PFSK-1 (cell line): ENCODE results near the gene TTBK2.

Source experiments
- FOXP2 ChIP-seq: optimal IDR thresholded peaks from 2 replicates; pipeline ENCODE3; 2011; ENCODE audit warnings: borderline replicate concordance, control low read depth, inconsistent platforms; ENCODE audit not compliant: insufficient read depth; ENCODE audit errors: extremely low read length, extremely low read depth
- POLR2AphosphoS5 ChIP-seq: IDR thresholded peaks from 2 replicates; pipeline ENCODE4 v1.6.1; 2012; ENCODE audit warnings: low read depth, mild to moderate bottlenecking, control low read depth, low read length, moderate library complexity
- SIN3A ChIP-seq: IDR thresholded peaks from 2 replicates; pipeline ENCODE4 v1.6.1; 2012; ENCODE audit warnings: mild to moderate bottlenecking, low read length, moderate library complexity, borderline replicate concordance; ENCODE audit not compliant: insufficient read depth
- TAF1 ChIP-seq: IDR thresholded peaks from 2 replicates; pipeline ENCODE4 v1.6.1; 2012; ENCODE audit warnings: low read length, control low read depth, borderline replicate concordance; ENCODE audit not compliant: insufficient read depth
- TF ChIP-seq, protein P1 (sequence below), 2 experiments: IDR thresholded peaks; 2 replicates each; pipeline versions ENCODE4 v1.6.1 to v1.8.0; 2011 to 2012; ENCODE audit warnings: low read depth in 2 of 2, low read length in 2 of 2, control low read depth in 1 of 2, inconsistent platforms in 1 of 2, mild to moderate bottlenecking in 1 of 2, moderate library complexity in 1 of 2; ENCODE audit not compliant: insufficient read depth in 1 of 2

Gene TTBK2

DNA sequence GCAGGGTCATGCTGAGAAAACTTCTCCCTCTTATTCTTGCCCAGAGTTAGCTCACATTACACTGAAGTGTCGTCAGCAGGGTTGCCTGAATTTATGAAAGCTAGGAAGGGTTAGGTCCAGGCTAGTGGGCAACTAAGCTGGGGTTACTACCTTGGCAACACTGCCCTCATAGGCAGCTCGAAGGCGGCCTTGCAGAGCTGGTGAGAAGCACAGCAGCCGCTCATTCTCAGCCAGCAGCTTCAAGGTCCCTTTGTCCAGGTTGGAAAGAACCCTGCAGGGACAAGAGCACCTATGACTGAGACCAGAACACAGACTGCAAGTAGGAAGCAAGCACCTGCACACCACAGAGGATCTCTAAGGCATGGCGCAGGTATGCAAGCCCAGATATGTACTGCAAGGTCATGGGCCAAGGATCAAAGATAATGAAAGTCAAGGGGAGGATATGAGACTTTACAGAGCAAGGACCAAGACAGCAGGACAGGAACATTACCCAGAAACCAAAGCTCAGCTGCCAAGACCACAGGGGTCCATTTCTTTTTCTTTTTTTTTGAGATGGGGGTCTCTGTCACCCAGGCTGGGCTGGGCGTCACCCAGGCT lies 186.4 kb downstream of the TTBK2 start:
- TF ChIP-seq TAF1 = no peak
- TF ChIP-seq, protein P1, sequence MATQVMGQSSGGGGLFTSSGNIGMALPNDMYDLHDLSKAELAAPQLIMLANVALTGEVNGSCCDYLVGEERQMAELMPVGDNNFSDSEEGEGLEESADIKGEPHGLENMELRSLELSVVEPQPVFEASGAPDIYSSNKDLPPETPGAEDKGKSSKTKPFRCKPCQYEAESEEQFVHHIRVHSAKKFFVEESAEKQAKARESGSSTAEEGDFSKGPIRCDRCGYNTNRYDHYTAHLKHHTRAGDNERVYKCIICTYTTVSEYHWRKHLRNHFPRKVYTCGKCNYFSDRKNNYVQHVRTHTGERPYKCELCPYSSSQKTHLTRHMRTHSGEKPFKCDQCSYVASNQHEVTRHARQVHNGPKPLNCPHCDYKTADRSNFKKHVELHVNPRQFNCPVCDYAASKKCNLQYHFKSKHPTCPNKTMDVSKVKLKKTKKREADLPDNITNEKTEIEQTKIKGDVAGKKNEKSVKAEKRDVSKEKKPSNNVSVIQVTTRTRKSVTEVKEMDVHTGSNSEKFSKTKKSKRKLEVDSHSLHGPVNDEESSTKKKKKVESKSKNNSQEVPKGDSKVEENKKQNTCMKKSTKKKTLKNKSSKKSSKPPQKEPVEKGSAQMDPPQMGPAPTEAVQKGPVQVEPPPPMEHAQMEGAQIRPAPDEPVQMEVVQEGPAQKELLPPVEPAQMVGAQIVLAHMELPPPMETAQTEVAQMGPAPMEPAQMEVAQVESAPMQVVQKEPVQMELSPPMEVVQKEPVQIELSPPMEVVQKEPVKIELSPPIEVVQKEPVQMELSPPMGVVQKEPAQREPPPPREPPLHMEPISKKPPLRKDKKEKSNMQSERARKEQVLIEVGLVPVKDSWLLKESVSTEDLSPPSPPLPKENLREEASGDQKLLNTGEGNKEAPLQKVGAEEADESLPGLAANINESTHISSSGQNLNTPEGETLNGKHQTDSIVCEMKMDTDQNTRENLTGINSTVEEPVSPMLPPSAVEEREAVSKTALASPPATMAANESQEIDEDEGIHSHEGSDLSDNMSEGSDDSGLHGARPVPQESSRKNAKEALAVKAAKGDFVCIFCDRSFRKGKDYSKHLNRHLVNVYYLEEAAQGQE (IDR thresholded peaks at IDR 0.05; ENCODE audit: insufficient read depth in 1 of 2, low read depth in 2 of 2, low read length in 2 of 2) = no peak

DNA sequence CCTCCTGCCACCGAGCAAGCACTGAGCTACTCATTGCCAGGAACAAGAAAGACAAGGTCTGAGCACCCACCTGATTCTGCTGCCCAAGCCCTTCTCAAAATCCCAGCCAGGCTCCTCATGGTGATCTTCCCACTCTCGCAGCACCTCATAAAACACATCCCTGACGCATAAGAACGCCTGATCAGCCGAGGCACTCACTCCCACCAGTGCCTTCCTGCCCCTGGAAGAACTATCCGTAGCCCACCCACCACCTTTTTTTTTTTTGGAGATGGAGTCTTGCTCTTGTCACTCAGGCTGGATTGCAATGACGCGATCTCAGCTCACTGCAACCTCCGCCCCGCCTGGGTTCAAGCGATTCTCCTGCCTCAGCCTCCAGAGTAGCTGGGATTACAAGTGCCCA lies 187.6 kb downstream of the TTBK2 start:
- TF ChIP-seq TAF1 = no peak
- TF ChIP-seq, protein P1 (IDR thresholded peaks at IDR 0.05; ENCODE audit: insufficient read depth in 1 of 2, low read depth in 2 of 2, low read length in 2 of 2) = no peak
- no peak for TF ChIP-seq POLR2AphosphoS5
- no peak for TF ChIP-seq SIN3A
- TF ChIP-seq FOXP2 = no peak

DNA sequence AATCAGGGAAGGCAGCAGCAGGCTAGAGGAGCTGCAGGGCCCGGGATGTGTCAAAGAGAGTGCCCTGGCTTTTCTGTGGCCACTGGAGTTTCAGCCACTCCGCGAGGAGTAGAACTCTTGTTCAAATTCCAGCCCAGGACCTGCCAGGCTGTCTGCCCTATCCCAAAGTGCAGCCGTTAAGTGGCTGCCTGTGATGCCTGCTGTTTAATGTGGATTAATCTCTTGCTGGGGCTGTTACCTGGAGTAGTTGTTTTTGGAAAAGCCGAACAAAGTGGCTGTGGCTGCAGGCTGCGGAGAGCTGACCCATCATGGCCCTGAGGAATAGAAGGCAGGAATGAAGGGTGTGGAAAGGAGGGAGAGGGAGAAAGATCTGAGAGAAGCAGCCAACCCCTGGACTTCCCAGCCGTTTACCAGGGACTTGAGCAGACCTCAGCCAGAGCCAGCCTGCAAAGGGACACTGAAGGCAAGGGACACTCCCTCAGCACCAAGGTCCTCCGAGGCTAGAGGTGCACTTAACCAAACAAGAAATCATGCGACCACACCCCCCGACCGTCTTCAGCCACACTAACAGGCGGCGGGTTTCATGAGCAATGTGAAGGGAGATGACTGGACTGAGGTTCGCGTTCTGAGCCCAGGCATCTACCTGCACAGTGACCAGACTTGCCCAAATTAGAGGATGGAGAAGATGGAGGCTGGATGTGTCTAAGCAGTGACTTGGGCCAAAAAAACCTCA lies 188.3 kb downstream of the TTBK2 start:
- TF ChIP-seq, protein P1 (IDR thresholded peaks at IDR 0.05; ENCODE audit: insufficient read depth in 1 of 2, low read depth in 2 of 2, low read length in 2 of 2) = no peak
- no peak for TF ChIP-seq FOXP2
- TF ChIP-seq TAF1 = no peak
- TF ChIP-seq POLR2AphosphoS5 = no peak

DNA sequence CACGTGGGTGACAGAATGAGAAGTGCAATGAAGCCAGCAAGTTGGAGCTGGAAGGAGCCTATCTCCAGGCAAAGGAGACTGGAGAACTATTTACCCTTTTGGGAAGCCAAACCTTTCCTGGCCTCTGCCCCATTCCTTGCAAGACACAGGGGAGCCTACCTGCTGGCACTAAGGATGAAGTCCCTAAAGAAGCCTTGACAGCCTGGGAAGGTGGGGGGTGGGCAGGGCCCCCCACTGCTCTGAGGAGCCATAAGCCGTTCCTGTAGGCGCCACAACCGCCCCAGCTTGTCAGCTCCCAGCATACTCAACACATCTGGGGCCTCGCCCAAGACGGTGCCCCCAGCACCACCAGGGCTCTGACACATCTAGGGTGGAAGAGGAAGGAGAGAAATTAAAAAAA lies 189.1 kb downstream of the TTBK2 start:
- TF ChIP-seq POLR2AphosphoS5 (no peak), SIN3A (no peak), TAF1 (no peak), FOXP2 (no peak)
- TF ChIP-seq, protein P1 (IDR thresholded peaks at IDR 0.05; ENCODE audit: insufficient read depth in 1 of 2, low read depth in 2 of 2, low read length in 2 of 2) = no peak

GRCh38 chr15:42730536-42730935 lies 190.0 kb downstream of the TTBK2 start:
- no peak for TF ChIP-seq TAF1
- TF ChIP-seq SIN3A = no peak
- TF ChIP-seq, protein P1 (IDR thresholded peaks at IDR 0.05; ENCODE audit: insufficient read depth in 1 of 2, low read depth in 2 of 2, low read length in 2 of 2) = no peak
- TF ChIP-seq POLR2AphosphoS5 = no peak
- TF ChIP-seq FOXP2 = no peak
